ENCODE results near the gene LIMS1.
"Not testable (repeated sequence)": the region's sequence is repeated elsewhere in the genome, so short reads cannot be mapped to it uniquely, and the experiment has no call there.

LIMS1 gene

GRCh38 chr2:108634576-108635160 is 100.4 kb downstream of the LIMS1 start:
- no peak for DNase-seq (ENCODE audit: low spot score)

- DNase-seq (ENCODE audit: low spot score) = no peak
Measured at GRCh38 chr2:108635630-108636354, 101.5 kb downstream of the LIMS1 start.

GRCh38 chr2:108637304-108637669 is 103.0 kb downstream of the LIMS1 start:
- no peak for DNase-seq (ENCODE audit: low spot score)

- DNase-seq (ENCODE audit: low spot score) = no peak
Measured at GRCh38 chr2:108640731-108641130, 106.5 kb downstream of the LIMS1 start.

GRCh38 chr2:108641756-108642155 is 107.5 kb downstream of the LIMS1 start:
- DNase-seq (ENCODE audit: low spot score) = no peak

GRCh38 chr2:108643261-108643849 is 109.1 kb downstream of the LIMS1 start:
- no peak for DNase-seq (ENCODE audit: low spot score)

- not testable (repeated sequence) for DNase-seq (ENCODE audit: low spot score)
Measured at GRCh38 chr2:108643862-108644261, 109.6 kb downstream of the LIMS1 start.

GRCh38 chr2:108644446-108644845 is 110.2 kb downstream of the LIMS1 start:
- DNase-seq (ENCODE audit: low spot score) = not testable (repeated sequence)

- not testable (repeated sequence) for DNase-seq (ENCODE audit: low spot score)
Measured at GRCh38 chr2:108648796-108649195, 114.5 kb downstream of the LIMS1 start.

GRCh38 chr2:108650465-108650864 is 116.2 kb downstream of the LIMS1 start:
- not testable (repeated sequence) for DNase-seq (ENCODE audit: low spot score)

GRCh38 chr2:108651468-108651867 is 117.2 kb downstream of the LIMS1 start:
- not testable (repeated sequence) for DNase-seq (ENCODE audit: low spot score)

GRCh38 chr2:108652187-108652931 is 118.1 kb downstream of the LIMS1 start:
- peak; percentile 88 for DNase-seq (ENCODE audit: low spot score)

GRCh38 chr2:108653425-108653824 is 119.2 kb downstream of the LIMS1 start:
- not testable (repeated sequence) for DNase-seq (ENCODE audit: low spot score)

GRCh38 chr2:108653849-108654248 is 119.6 kb downstream of the LIMS1 start:
- not testable (repeated sequence) for DNase-seq (ENCODE audit: low spot score)

- DNase-seq (ENCODE audit: low spot score) = not testable (repeated sequence)
Measured at GRCh38 chr2:108654521-108655125, 120.4 kb downstream of the LIMS1 start.

- not testable (repeated sequence) for DNase-seq (ENCODE audit: low spot score)
Measured at GRCh38 chr2:108655270-108655669, 121.0 kb downstream of the LIMS1 start.

GRCh38 chr2:108656282-108656681 is 122.0 kb downstream of the LIMS1 start:
- DNase-seq (ENCODE audit: low spot score) = not testable (repeated sequence)

- DNase-seq (ENCODE audit: low spot score) = not testable (repeated sequence)
Measured at GRCh38 chr2:108657517-108657916, 123.2 kb downstream of the LIMS1 start.

- not testable (repeated sequence) for DNase-seq (ENCODE audit: low spot score)
Measured at GRCh38 chr2:108658553-108658952, 124.3 kb downstream of the LIMS1 start.

GRCh38 chr2:108661493-108661892 is 127.2 kb downstream of the LIMS1 start:
- DNase-seq (ENCODE audit: low spot score) = not testable (repeated sequence)

GRCh38 chr2:108662207-108662612 is 127.9 kb downstream of the LIMS1 start:
- DNase-seq (ENCODE audit: low spot score) = not testable (repeated sequence)

GRCh38 chr2:108663346-108663745 is 129.1 kb downstream of the LIMS1 start:
- DNase-seq (ENCODE audit: low spot score) = not testable (repeated sequence)
